ENCODE measurements around the gene HDC. TPM values are rescaled to one million over a fixed set of nuclear protein-coding genes. Genes with fewer than 3 reads are reported as not detected.

Gene HDC
- total RNA-seq, 4 donors from 2014 or later: 0.66 to 5.9 (median 1.1) TPM

DNA sequence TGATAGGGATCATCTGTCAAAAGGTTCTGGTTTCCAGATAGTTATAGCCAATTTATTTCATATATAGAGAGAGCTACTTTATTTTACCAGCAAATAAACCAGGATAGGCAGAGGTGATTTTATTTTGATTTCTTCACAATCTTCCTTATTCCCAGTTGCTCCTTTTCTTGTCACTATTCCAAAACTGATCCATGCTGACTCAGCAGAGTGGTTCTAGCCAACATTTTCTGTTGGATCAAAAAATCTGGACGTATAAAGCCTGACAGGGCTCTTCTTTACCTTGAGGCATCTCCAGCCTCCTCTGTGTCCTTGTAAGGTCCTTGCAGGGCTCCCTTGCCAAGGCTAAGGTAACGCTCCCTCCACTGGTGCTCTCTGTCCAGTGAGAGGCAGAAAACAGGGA is 15.8 kb downstream of the HDC start:
- no peaks in the 10 kb centered on the region for H3K27me3 ChIP-seq
- no peak for DNase-seq (ENCODE audit: low spot score in 2 of 2)
- peaks cover 0 to 12% (median 0%) of the 10 kb centered on the region in 4 donors for H3K4me1 ChIP-seq
- 60 to 69% methylated on average over 2 of the region's 2 CpGs for WGBS, 2 donors
- H3K27ac ChIP-seq: no peak overlapping the region
- H3K9me3 ChIP-seq: no peaks in the 10 kb centered on the region
- H3K36me3 ChIP-seq: no peaks in the 10 kb centered on the region
- TF ChIP-seq EP300 (IDR thresholded peaks at IDR 0.05) (no peak), POLR2A (IDR thresholded peaks at IDR 0.05) (no peak)
- TF ChIP-seq, protein P1, sequence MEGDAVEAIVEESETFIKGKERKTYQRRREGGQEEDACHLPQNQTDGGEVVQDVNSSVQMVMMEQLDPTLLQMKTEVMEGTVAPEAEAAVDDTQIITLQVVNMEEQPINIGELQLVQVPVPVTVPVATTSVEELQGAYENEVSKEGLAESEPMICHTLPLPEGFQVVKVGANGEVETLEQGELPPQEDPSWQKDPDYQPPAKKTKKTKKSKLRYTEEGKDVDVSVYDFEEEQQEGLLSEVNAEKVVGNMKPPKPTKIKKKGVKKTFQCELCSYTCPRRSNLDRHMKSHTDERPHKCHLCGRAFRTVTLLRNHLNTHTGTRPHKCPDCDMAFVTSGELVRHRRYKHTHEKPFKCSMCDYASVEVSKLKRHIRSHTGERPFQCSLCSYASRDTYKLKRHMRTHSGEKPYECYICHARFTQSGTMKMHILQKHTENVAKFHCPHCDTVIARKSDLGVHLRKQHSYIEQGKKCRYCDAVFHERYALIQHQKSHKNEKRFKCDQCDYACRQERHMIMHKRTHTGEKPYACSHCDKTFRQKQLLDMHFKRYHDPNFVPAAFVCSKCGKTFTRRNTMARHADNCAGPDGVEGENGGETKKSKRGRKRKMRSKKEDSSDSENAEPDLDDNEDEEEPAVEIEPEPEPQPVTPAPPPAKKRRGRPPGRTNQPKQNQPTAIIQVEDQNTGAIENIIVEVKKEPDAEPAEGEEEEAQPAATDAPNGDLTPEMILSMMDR (IDR thresholded peaks at IDR 0.05): no peak
- no peak overlapping the region for H3K4me3 ChIP-seq

DNA sequence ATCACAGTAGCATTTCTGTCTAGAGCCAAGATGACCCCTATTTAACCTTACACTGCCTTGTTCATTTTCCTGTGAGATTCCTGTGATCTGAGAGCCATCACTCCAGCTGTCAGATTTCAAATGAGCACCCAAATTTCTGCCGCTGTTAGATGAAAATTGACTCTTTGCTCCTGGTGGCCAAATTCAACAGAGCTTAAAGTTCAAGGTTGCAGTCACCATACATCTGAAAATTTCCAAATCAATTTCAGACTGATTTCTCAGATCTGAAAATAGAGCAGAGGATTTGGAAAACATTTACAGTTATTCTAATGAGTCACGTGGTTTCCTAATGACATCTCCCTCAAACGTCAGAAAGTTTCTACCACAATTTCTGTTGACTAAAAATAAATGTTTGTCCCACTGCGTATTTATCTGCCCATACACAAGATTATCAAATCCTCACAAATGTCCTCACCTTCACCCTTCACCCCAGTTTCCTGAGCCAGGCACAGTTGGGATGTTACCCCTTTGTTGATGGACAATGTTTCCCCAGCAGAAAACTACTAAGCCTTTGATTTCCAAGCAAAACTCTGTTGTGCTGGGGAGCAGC is 16.4 kb downstream of the HDC start:
- TF ChIP-seq EP300 (IDR thresholded peaks at IDR 0.05) (no peak), POLR2A (IDR thresholded peaks at IDR 0.05) (no peak)
- TF ChIP-seq, protein P1 (IDR thresholded peaks at IDR 0.05): no peak

DNA sequence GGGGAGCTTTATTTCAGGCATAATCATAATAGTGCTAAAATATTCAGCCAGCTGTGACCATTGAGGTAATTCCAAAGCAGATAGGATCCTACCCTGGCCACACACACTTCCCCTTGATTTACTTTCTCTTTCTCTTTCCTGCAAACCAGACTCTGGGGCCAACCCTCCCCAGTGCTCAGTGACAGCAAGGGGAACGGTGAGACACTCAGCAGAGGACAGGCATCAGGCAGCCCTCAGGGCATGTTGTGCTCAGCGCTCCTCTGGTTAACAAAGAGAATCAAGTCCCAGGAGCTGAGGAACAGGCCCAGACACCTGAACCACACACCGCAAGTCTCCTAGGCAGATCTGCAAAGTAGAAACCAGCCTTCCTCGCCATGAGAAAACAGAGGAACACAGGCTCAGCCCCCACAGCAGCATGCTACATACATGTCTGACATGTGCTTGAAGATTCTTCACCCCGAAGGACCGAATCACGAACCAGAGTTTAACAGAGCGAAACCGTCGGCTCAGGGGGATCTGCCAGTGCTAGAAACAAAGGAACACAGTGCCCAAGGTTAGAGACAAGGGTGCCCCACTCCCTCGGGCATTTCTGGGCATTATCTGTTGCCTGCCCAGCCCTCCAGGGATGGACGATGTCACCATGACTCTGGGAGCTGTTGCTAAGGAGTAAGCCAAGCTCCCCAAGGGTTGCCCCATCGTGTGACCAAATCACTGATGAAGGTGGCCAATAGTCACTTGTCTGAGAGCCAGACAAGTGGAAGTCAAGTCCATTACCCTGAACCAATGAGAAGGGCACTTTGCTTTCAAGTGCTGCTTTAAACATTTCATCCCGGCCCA is 17.5 kb downstream of the HDC start:
- H3K4me1 ChIP-seq: peaks cover 0 to 12% (median 0%) of the 10 kb centered on the region in 4 donors
- no peaks in the 10 kb centered on the region for H3K9me3 ChIP-seq
- no peak for DNase-seq (ENCODE audit: low spot score in 2 of 2)
- H3K4me3 ChIP-seq: no peak overlapping the region
- TF ChIP-seq POLR2A (IDR thresholded peaks at IDR 0.05): no peak
- TF ChIP-seq, protein P1 (IDR thresholded peaks at IDR 0.05): no peak
- no peak for TF ChIP-seq EP300 (IDR thresholded peaks at IDR 0.05)
- WGBS, 2 donors: 81 to 89% methylated on average over 14 of the region's 14 CpGs
- no peaks in the 10 kb centered on the region for H3K27me3 ChIP-seq
- H3K27ac ChIP-seq: no peak overlapping the region
- H3K36me3 ChIP-seq: no peaks in the 10 kb centered on the region

More for the DNA sequence above, 16.4 kb downstream of the HDC start:
- no peaks in the 10 kb centered on the region for H3K36me3 ChIP-seq
- WGBS, 2 donors: 40 to 49% methylated on average over 4 of the region's 4 CpGs
- no peaks in the 10 kb centered on the region for H3K27me3 ChIP-seq
- H3K4me3 ChIP-seq: no peak overlapping the region
- DNase-seq (ENCODE audit: low spot score in 2 of 2): no peak
- no peaks in the 10 kb centered on the region for H3K9me3 ChIP-seq
- peaks cover 0 to 12% (median 0%) of the 10 kb centered on the region in 4 donors for H3K4me1 ChIP-seq
- no peak overlapping the region for H3K27ac ChIP-seq

DNA sequence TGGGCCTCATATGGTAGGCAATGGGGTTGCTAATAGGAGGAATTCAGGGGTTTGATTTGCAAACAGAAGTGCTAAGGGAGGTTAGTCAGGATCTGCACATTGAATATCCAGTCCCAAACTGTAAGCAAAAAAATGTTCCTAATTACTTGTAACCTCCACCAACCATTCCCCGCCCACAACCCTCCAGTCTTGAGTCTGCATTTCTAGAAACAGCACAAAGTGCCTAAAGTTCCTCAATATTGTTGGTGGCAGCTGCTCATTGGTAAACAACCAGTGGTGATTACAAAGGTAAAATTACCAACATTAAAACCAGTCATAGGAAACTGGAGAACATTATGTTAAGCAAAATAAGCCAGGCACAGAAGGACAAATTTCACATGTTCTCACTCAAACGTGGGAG is 18.9 kb downstream of the HDC start:
- H3K27me3 ChIP-seq: no peaks in the 10 kb centered on the region
- H3K9me3 ChIP-seq: no peaks in the 10 kb centered on the region
- no peaks in the 10 kb centered on the region for H3K36me3 ChIP-seq
- no peak overlapping the region for H3K4me3 ChIP-seq
- TF ChIP-seq, protein P1 (IDR thresholded peaks at IDR 0.05): no peak
- DNase-seq (ENCODE audit: low spot score in 2 of 2): no peak
- H3K4me1 ChIP-seq: peaks cover 0 to 12% (median 0%) of the 10 kb centered on the region in 4 donors
- 83 to 88% methylated on average over 2 of the region's 2 CpGs for WGBS, 2 donors
- no peak overlapping the region for H3K27ac ChIP-seq

DNA sequence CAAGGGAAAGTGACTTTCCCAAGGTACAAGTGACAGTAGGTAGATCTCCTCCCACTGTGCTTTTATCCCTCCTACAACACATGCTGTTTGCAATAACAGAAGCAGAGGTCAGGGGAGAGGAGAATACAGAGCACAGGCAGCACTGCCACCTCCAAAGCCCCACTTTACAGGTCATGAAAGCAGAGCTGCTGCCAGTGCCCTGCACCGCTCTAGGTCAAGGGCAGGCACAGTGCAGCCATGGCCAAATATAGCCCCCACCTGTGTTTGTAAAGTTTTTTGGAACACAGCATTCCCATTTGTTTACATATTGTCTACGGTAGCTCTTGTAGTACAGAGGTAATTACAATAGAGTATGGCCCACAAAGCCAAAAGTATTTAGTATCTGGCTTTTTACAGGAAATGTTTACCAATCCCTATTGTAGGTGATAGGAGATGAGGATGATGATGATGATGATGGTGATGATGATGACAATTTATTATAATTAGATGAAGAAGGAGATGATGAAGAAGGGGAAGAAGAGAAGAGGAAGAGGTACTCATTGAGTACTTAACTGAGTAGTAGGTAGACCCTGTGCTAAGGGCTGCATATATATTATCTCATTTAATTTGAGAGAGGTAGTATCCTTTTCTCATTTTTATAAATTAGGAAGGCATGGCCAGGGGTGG is 20.4 kb downstream of the HDC start:
- Histone ChIP-seq H3K4me1 (peaks cover 0 to 3% (median 0%) of the 10 kb centered on the region in 4 donors), H3K27me3 (no peaks in the 10 kb centered on the region), H3K4me3 (no peak overlapping the region), H3K36me3 (no peaks in the 10 kb centered on the region), H3K9me3 (no peaks in the 10 kb centered on the region), H3K27ac (no peak overlapping the region)
- 91 to 96% methylated on average over 2 of the region's 2 CpGs for WGBS, 2 donors
- TF ChIP-seq POLR2A (IDR thresholded peaks at IDR 0.05) (no peak), EP300 (IDR thresholded peaks at IDR 0.05) (no peak)
- TF ChIP-seq, protein P1 (IDR thresholded peaks at IDR 0.05): no peak
- DNase-seq (ENCODE audit: low spot score in 2 of 2): no peak

All from tibial nerve (tissue), 4 donors.